ENCODE results near the gene IFT52.

Gene IFT52

DNA sequence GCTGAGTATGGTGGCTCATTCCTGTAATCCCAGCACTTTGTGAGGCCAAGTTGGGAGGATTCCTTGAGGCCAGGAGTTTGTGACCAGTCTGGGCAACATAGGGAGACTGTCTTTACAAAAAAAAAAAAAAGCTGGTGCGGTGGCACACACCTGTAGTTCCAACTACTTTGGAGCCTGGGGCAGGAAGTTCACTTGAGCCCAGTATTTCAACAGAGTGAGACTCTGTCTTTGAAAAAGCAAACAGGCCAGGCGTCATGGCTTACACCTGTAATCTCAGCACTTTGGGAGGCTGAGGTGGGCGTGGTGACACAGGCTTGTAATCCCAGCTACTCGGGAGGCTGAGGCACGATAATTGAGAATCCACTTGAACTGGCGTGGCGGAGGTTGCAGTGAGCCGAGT lies 104.8 kb downstream of the IFT52 start:
- DNase-seq, result no peak
